ENCODE results near the gene EMSY.

EMSY gene

GRCh38 chr11:76596652-76597051 is 151.8 kb downstream of the EMSY start:
- DNase-seq (ENCODE audit: low read depth in 2 of 2) = no peak

GRCh38 chr11:76597533-76598425 is 153.0 kb downstream of the EMSY start:
- DNase-seq (ENCODE audit: low read depth in 2 of 2) = no peak

- DNase-seq (ENCODE audit: low read depth in 2 of 2) = no peak
These were observed 153.6 kb downstream of the EMSY start for GRCh38 chr11:76598426-76598839.

- no peak for DNase-seq (ENCODE audit: low read depth in 2 of 2)
These were observed 154.5 kb downstream of the EMSY start for GRCh38 chr11:76599041-76600013.

- DNase-seq (ENCODE audit: low read depth in 2 of 2) = no peak
These were observed 155.4 kb downstream of the EMSY start for GRCh38 chr11:76600124-76600655.

GRCh38 chr11:76601272-76601671 is 156.5 kb downstream of the EMSY start:
- DNase-seq (ENCODE audit: low read depth in 2 of 2) = no peak

GRCh38 chr11:76601724-76602123 is 156.9 kb downstream of the EMSY start:
- DNase-seq (ENCODE audit: low read depth in 2 of 2) = no peak

- DNase-seq (ENCODE audit: low read depth in 2 of 2) = no peak
These were observed 157.6 kb downstream of the EMSY start for GRCh38 chr11:76602431-76602861.
